HEK293T (cell line): ENCODE results near the gene TYMP.

Experiments used
- ARNT ChIP-seq: fragments of 450-650 bp; IDR thresholded peaks from 2 replicates; pipeline ENCODE4 v1.6.1; 2017; ENCODE audit warnings: mild to moderate bottlenecking
- BHLHE40 ChIP-seq: fragments of 450-650 bp; IDR thresholded peaks from 2 replicates; pipeline ENCODE4 v1.6.1; 2016; ENCODE audit warnings: mild to moderate bottlenecking, moderate library complexity, borderline replicate concordance
- HDGF ChIP-seq: fragments of 450-650 bp; IDR thresholded peaks from 2 replicates; pipeline ENCODE4 v1.6.1; 2017; ENCODE audit warnings: antibody characterized with exemption, borderline replicate concordance
- PKNOX1 ChIP-seq: fragments of 450-650 bp; IDR thresholded peaks from 2 replicates; pipeline ENCODE4 v1.6.1; 2016
- ZNF384 ChIP-seq: fragments of 450-650 bp; IDR thresholded peaks from 2 replicates; pipeline ENCODE4 v1.6.1; 2016

- TF ChIP-seq PKNOX1 (no peak), ARNT (no peak), ZNF384 (no peak), HDGF (no peak), BHLHE40 (no peak)
These were observed 19.3 kb upstream of the TYMP start for GRCh38 chr22:50548921-50549790.
